Measurements from ENCODE around the gene UBE2Q2.
A peak's percentile ranks its signal among the peaks of the same experiment; 100 is the strongest.
"Not testable (repeated sequence)": the region's sequence is repeated elsewhere in the genome, so short reads cannot be mapped to it uniquely, and the experiment has no call there.

Gene UBE2Q2

DNA sequence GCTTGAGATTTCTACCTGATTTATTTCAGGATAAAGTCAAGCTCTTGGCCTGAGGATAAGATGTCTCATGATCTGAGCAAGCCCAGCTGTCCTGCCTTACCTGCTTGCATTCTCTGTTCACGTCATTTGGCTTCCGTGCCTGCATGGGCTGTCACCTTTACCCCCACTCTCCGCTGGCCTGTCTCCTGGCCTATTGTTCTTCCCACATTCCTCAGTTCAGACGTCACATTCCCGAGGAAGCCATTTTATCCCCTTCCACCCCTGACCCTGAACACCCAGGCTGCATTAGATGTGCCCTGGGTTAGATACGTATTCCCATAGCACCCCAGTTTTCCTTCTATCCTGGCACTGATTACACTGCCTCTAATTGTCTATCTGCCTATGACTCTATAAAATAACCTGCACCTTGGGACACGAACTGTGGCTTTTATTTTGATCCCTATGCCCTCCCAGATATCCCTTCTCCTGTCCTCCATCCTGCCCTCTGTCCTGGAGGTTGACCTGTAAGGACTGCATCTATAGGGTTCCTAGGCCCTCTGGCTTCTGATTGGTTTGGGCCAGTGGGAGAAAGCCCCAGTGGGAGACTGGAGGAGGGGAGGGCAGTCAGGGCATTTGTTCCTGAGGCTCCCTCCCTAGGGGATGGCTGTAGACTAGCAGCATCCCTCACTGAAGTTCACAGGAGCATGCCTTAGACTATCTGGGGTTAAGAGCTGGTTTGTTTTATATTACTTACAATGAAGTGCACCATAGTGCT, 19.2 kb upstream of the UBE2Q2 start:
- no peak for DNase-seq (ENCODE audit: low read depth)

- no peak for DNase-seq (ENCODE audit: low read depth)
Measured at GRCh38 chr15:75827691-75828090, 15.6 kb upstream of the UBE2Q2 start.

DNA sequence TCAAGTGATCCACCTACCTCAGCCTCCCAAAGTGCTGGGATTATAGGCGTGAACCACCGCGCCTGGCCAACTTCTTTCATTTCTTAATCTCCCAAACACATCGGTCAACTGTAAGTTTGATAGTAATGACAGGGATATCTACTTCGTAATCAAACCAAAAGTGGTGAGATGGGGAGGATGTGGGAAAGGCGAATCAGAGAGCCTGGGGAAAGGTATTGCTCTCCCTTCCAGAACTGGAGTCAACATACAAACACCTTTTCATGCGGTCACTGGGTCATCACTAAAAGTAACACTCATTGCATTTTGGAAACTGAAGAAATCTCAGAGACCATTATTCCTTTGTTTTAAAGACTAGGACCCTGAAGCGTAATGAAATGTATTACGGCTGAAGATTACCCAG, 14.8 kb upstream of the UBE2Q2 start:
- no peak for DNase-seq (ENCODE audit: low read depth)

- DNase-seq (ENCODE audit: low read depth) = no peak
Measured at GRCh38 chr15:75830910-75831805, 12.1 kb upstream of the UBE2Q2 start.

- DNase-seq (ENCODE audit: low read depth) = no peak
Measured at GRCh38 chr15:75831806-75832102, 11.5 kb upstream of the UBE2Q2 start.

DNA sequence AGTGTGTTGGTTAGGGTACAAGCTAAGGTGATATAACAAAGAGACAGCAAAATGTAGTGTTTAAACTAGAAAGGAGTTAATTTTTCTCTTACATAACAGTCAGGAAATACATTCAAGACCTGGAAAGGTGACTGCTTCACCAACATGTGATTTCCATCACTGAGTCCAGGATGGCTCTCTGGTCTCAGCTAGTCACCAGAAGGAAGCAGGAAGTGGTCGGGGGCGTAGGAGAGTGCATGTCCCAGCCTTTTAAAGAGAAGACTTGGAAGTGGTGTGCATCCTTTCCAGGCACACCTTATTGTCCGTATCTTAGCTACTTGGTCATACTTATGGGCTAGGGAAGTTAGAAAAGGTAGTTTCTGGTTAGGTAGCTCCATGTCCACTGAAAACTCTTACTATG, 11.1 kb upstream of the UBE2Q2 start:
- no peak for DNase-seq (ENCODE audit: low read depth)

DNA sequence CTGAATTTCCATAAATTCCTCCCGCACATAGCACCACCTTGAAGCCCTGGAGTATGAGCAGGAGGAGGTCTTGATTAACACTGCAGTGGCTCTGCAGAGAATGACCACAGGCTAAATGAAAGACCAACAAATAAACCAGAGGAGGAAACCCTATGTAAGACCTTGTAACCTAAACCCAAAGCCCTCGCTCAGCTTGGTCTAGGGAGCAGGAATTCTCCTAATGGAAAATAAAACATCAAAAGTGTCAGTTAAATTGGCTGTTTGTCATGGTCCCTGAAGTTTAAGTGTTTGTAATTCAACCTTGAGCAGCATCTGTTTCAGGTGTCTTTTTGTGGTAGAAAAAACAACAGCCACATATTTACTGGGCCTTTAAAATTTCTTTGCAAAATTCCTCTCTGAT, 9.2 kb upstream of the UBE2Q2 start:
- no peak for DNase-seq (ENCODE audit: low read depth)

DNA sequence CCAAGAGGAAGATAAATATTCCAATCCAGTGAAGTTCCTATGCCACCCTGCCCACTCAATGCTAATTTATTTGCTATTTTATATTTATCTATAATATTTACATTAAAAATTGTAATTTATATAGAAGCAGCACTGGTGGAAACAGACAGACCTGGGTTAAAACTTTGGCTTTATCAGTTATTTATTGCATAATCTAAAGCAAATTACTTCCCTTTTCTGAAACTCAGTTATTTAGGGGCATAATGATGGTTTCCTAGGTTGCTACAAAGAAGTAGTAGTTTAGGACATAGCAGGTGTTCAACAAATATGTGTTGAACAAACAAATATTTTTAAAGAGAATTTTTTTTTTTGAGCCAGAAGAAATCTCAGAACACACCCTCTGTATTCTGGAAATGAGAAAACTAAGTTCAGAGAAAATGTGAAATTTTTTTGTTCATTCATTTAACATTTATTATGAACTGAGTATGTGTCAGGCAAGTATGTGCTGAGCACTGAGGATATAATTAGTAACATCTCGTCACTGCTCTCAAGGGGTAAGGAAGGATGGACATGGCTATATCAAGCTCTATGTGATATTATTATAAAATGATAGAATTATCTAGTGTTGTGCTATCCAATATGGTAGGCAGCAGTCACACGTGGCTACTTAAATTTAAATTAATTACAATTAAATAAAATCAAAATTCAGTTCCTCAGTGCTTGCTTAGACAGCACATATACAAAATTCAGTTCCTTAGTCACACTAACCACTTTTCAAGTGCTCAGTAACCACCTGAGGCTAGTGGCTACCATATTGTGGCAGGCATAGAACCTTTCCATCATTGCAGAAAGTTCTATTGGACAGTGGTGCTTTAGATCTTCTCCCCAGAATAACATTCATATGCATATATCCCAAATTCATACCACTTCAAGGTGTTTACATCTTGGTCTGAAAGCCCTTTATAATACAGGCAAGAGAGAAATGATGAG, 7.0 kb upstream of the UBE2Q2 start:
- DNase-seq (ENCODE audit: low read depth) = no peak

DNA sequence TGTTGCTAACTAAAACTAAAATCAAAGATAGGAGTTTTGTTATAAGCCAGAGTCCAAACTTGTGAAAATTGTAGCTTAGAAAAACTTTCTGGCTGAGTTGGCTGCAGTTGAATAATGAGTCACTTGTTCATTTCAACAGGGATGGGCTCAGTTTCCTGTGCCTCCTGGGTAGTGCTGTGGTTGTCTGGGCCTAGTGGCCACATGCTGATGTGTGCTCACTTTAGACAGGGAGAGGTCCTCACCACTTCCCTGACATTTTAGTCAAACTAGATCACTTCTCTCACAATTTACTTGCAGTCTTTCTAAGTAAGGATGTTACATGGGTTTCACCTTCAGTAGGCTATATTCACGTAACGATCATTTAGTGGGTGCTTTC, 6.3 kb upstream of the UBE2Q2 start:
- peak; percentile 46 for DNase-seq (ENCODE audit: low read depth)

- DNase-seq (ENCODE audit: low read depth) = peak; percentile 47
Measured at GRCh38 chr15:75840659-75841058, 2.6 kb upstream of the UBE2Q2 start.

DNA sequence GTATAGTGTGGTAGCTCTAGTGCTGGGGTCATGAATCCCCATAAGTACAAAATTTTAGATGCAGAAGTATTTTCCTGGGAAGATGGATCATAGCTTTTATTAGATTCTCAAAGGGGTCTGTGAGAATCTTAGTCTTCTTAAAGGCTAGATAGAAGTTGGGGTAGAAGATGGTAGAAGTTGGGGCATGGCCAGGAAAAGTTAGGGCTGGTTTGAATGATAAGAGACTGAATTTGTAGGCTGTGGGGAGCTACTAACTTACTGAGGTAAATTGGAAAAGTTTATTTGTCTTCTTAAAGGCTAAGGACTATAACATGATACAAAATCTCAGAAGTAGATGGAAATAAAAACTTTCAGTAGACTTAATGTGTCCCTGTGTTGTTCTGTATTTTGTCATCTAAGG, 1.6 kb upstream of the UBE2Q2 start:
- no peak for DNase-seq (ENCODE audit: low read depth)

- peak; percentile 22 for DNase-seq (ENCODE audit: low read depth)
Measured at GRCh38 chr15:75843678-75844581, 683 bp downstream of the UBE2Q2 start.

DNA sequence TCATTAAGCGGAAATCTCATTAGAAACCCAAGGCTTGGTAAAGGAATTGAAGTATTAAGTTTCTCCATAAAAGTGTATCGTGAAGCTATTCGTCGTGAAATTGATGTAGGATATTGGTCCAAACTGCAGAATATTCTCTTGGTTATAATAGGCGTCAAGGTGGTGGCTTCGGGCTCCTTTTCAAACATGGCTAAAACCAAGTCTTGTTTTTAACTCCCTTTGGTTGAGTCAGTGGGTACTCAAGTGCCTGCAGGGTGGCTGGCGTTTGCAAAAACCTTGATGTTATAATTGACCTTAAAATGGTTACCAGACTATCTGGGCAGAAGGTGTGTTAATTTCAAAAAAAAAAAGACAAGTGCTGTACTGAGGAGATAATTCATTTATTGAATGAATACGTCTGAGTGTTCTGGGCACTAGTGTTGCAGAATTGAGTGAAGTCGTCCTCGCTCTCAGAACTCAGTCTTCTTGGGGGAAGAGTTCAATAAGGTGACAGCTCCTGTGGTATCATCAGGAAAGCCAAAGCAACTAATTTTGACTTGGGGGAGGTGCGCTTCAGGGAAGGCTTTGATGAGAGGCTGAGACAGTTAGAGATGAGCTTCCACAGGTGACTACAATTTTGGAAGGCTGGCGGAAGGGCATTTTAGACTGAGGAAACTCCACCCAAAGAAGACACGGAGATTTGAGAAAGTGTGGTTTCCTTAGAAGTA, 1.5 kb downstream of the UBE2Q2 start:
- no peak for DNase-seq (ENCODE audit: low read depth)

GRCh38 chr15:75849167-75849566, 5.9 kb downstream of the UBE2Q2 start:
- DNase-seq (ENCODE audit: low read depth) = no peak

- no peak for DNase-seq (ENCODE audit: low read depth)
Measured at GRCh38 chr15:75850708-75851107, 7.5 kb downstream of the UBE2Q2 start.

DNA sequence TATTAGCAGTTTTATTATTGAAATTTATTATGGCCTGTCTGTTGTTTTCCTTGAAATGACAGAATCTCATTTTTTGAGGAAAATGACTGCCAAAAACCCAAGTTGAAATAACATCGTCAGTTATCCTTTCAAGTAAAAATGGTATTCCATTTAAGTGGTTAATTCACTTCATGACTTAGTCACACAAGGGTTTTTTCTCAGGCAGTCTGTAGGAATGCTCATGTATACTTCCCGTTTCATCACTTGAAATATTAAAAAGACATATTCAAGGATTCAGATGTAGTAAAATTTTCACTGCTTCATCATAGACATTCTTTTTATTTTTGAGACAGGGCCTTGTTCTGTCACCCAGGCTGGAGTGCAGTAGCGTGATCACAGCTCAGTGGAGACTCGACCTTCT, 8.3 kb downstream of the UBE2Q2 start:
- DNase-seq (ENCODE audit: low read depth) = not testable (repeated sequence)

GRCh38 chr15:75857886-75858285, 14.6 kb downstream of the UBE2Q2 start:
- no peak for DNase-seq (ENCODE audit: low read depth)

- DNase-seq (ENCODE audit: low read depth) = no peak
Measured at GRCh38 chr15:75861750-75862402, 18.6 kb downstream of the UBE2Q2 start.

DNA sequence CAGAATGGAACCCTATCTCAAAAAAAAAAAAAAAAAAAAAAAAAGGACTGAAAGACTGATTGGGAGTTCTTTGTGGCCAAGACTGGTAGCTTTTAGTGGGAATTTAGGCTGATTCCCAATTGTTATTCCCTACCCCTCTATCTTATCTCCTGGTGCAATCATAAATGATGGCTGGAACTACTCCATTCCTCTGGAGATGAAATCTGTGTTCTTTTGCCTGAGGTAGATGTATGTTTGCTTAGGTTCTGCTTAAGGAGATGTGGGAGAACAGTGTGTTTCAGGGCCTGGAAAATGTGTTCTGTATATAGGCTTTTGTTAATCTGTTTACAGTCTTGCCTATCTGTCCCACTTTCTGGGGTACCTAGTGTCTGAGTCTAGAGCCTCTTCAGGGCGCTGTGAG, 19.5 kb downstream of the UBE2Q2 start:
- no peak for DNase-seq (ENCODE audit: low read depth)
